ENCODE data around the gene ZNF23.

ZNF23 gene

DNA sequence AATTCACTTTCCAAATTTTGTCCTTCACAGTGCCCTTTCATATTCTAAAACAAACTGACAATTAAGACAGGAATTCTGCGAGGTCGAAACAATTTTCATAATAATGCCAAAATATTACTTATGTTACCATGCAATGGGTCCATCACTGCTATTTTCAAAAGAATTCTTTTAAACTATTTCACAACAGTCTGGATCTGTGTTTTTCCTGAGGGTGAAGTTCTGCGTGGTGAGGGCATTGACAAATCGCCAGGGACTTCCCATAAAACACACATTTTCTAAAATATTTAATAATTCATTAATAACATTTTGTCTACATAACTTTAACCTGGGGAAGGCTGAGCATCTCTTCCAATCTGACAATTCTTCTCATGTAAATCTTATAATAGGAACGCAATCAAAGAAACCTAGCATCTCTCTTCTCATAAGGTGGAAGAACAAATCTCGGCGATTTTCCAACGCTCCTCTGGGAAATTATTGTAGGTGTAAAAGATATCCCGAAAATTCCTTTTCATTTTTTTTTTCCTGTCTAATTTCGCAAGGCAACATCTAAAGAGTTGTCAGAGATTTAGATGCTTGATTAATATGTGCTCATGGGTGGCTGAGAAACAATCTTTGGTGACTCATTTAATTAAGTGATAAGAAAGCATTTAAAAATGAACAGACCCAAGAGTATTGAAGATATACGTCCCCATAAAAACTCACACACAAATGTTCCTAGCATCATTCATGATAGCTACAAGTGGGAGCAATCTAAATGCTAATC is 62.1 kb downstream of the ZNF23 start:
- no peak overlapping the region for H3K27ac Mint-ChIP-seq
- no peak overlapping the region for H3K4me3 Mint-ChIP-seq
- H3K4me1 Mint-ChIP-seq, result no peaks in the 10 kb centered on the region
- ATAC-seq, result no peak
- peaks cover 32% of the 10 kb centered on the region for H3K27me3 Mint-ChIP-seq
- DNase-seq, result no peak
- no peaks in the 10 kb centered on the region for H3K9me3 Mint-ChIP-seq

Measured in stimulated activated naive CD8-positive, alpha-beta T cell treated with anti-CD3 and anti-CD28 coated beads, Interleukin-15, amount 100 ng/mL, for 72 hours (primary cell).